A549 (cell line): ENCODE data around the gene FKBP15. TPM values are rescaled to one million over a fixed set of nuclear protein-coding genes. Genes with fewer than 3 reads are reported as not detected.

Experiments used
- ATAC-seq, 2 experiments: fragments of 200-7000 bp in 1 of 2; fragments of >200 bp in 1 of 2; cut with Nextera tagmentation in 1 of 2; cut with Tn5 transposase in 1 of 2; 3 replicates each; pipeline versions ENCODE4 v1.8.0 to v1.9.1; 2018 to 2020; ENCODE audit warnings: mild to moderate bottlenecking in 1 of 2, moderate library complexity in 1 of 2
- CTCF ChIA-PET: fragments of 300-600 bp; sonication (Branson Sonifier 250); formaldehyde crosslinking; extraction: SDS; loops from one replicate; lab custom pipeline; 2021; ENCODE audit warnings: antibody characterized with exemption, inconsistent platforms; lab: Yijun Ruan, JAX
- POLR2A ChIA-PET: fragments of 350-600 bp; formaldehyde crosslinking; extraction: SDS; loops from one replicate; lab custom pipeline; 2021; ENCODE audit warnings: antibody characterized with exemption, inconsistent platforms; lab: Yijun Ruan, JAX
- DNase-seq, 2 experiments: peaks; one replicate each; pipeline versions ENCODE4 v3.0.0 to v3.0.0-alpha.2; 2011 to 2016; ENCODE audit warnings: low read depth in 1 of 2, low spot score in 1 of 2
- FAIRE-seq: peaks from 2 replicates; lab custom pipeline; 2011; peaks lifted over from hg19 to GRCh38; lab: Jason Lieb, UNC
- H3K27ac ChIP-seq, 2 experiments: fragments of >200 bp; sonication (Bioruptor Twin); formaldehyde crosslinking; 3 replicates each; pipeline ENCODE4 v1.5.1; 2016 to 2017
- H3K4me1 ChIP-seq: fragments of >200 bp; sonication (Bioruptor Twin); formaldehyde crosslinking; 3 replicates; pipeline ENCODE4 v1.6.1; 2016
- H3K4me2 ChIP-seq: fragments of >200 bp; sonication (Bioruptor Twin); formaldehyde crosslinking; 3 replicates; pipeline ENCODE4 v1.6.1; 2016
- H3K4me3 ChIP-seq: fragments of >200 bp; sonication (Bioruptor Twin); formaldehyde crosslinking; 3 replicates; pipeline ENCODE4 v1.5.1; 2016
- H3K9me3 ChIP-seq: fragments of >200 bp; sonication (Bioruptor Twin); formaldehyde crosslinking; 3 replicates; pipeline ENCODE4 v1.6.1; 2016
- BHLHE40 ChIP-seq: IDR thresholded peaks from 2 replicates; pipeline ENCODE4 v1.6.1; 2012; ENCODE audit warnings: low read depth, low read length, inconsistent platforms
- CBX2 ChIP-seq: fragments of 200-600 bp; sonication (generic); IDR thresholded peaks from 2 replicates; pipeline ENCODE4 v1.6.1; 2016; ENCODE audit warnings: low read depth, mild to moderate bottlenecking, borderline replicate concordance
- CEBPB ChIP-seq, 2 experiments: fragments of >200 bp in 1 of 2; sonication (Bioruptor Twin) in 1 of 2; formaldehyde crosslinking in 1 of 2; IDR thresholded peaks; 2 replicates each; pipeline ENCODE4 v1.6.1; 2012 to 2016
- CHD4 ChIP-seq: fragments of 200-600 bp; sonication (generic); IDR thresholded peaks from 2 replicates; pipeline ENCODE4 v1.6.1; 2016; ENCODE audit warnings: antibody characterized with exemption, mild to moderate bottlenecking, borderline replicate concordance
- FOSB ChIP-seq: fragments of 250-450 bp; sonication (Bioruptor Pico); IDR thresholded peaks from 2 replicates; pipeline ENCODE4 v1.5.0; 2020; ENCODE audit warnings: mild to moderate bottlenecking, moderate library complexity
- FOSL2 ChIP-seq, 2 experiments: fragments of 450-650 bp in 1 of 2; fragments of >200 bp in 1 of 2; sonication (Bioruptor Twin) in 1 of 2; formaldehyde crosslinking; IDR thresholded peaks; 2 replicates each; pipeline versions ENCODE4 v1.5.0 to v1.6.1; 2016 to 2020; ENCODE audit warnings: mild to moderate bottlenecking in 1 of 2, moderate library complexity in 1 of 2
- FOXS1 ChIP-seq: fragments of 250-450 bp; sonication (Bioruptor Pico); IDR thresholded peaks from 2 replicates; pipeline ENCODE4 v1.5.0; 2020; ENCODE audit warnings: mild to moderate bottlenecking, moderate library complexity
- GATA3 ChIP-seq: IDR thresholded peaks from 2 replicates; pipeline ENCODE4 v1.6.1; 2012; ENCODE audit warnings: borderline replicate concordance
- HEYL ChIP-seq: fragments of 250-450 bp; sonication (Bioruptor Pico); IDR thresholded peaks from 2 replicates; pipeline ENCODE4 v1.8.0; 2021; ENCODE audit warnings: mild to moderate bottlenecking, moderate library complexity
- HOXA7 ChIP-seq: fragments of 250-450 bp; sonication (Bioruptor Pico); IDR thresholded peaks from 2 replicates; pipeline ENCODE4 v1.5.0; 2020; ENCODE audit warnings: mild to moderate bottlenecking, moderate library complexity
- MAFK ChIP-seq: fragments of 450-650 bp; IDR thresholded peaks from 2 replicates; pipeline ENCODE4 v1.6.1; 2014; ENCODE audit not compliant: partially characterized antibody
- MYC ChIP-seq: IDR thresholded peaks from 2 replicates; pipeline ENCODE4 v1.6.1; 2012; ENCODE audit warnings: mild to moderate bottlenecking, inconsistent platforms, low read length, improper control_type of control experiment, borderline replicate concordance
- NFE2L2 ChIP-seq: fragments of 150-350 bp; conservative IDR thresholded peaks from 2 replicates; pipeline ENCODE4 v1.6.1; 2014; ENCODE audit warnings: low read length
- PHF8 ChIP-seq: fragments of 200-600 bp; sonication (generic); IDR thresholded peaks from 2 replicates; pipeline ENCODE4 v1.6.1; 2016; ENCODE audit warnings: low read depth, mild to moderate bottlenecking, antibody characterized with exemption, moderate library complexity, borderline replicate concordance
- RARB ChIP-seq: fragments of 250-450 bp; sonication (Bioruptor Pico); IDR thresholded peaks from 2 replicates; pipeline ENCODE4 v1.8.0; 2021; ENCODE audit warnings: mild to moderate bottlenecking, moderate library complexity
- RFX5 ChIP-seq: fragments of 450-650 bp; IDR thresholded peaks from 2 replicates; pipeline ENCODE4 v1.7.1; 2014; ENCODE audit warnings: antibody characterized with exemption, mild to moderate bottlenecking, moderate library complexity
- SMC3 ChIP-seq: fragments of >200 bp; sonication (Bioruptor Twin); formaldehyde crosslinking; IDR thresholded peaks from 3 replicates; pipeline ENCODE4 v1.6.1; 2018; ENCODE audit warnings: inconsistent platforms
- TFCP2L1 ChIP-seq: fragments of 250-450 bp; sonication (Bioruptor Pico); IDR thresholded peaks from 2 replicates; pipeline ENCODE4 v1.5.0; 2021; ENCODE audit warnings: mild to moderate bottlenecking
- USF2 ChIP-seq: fragments of 450-650 bp; IDR thresholded peaks from 2 replicates; pipeline ENCODE4 v1.6.1; 2014; ENCODE audit warnings: antibody characterized with exemption
- ZC3H11A ChIP-seq: fragments of 450-650 bp; IDR thresholded peaks from 2 replicates; pipeline ENCODE4 v1.6.1; 2014; ENCODE audit warnings: antibody characterized with exemption, mild to moderate bottlenecking
- WGBS: methylation state at CpG from one replicate; pipeline ENCODE4 v1.1.6; 2017; ENCODE audit errors: missing lambda C conversion rate; 5-methylcytosine and 5-hydroxymethylcytosine counted together
- polyA plus RNA-seq, 4 experiments: library from polyadenylated mRNA; depleted of rRNA in 3 of 4; stranded (reverse); fragments of >200 nt; fragmentation: RNase III in 1 of 4; extraction: RNeasy Plus Mini Kit Qiagen cat#74134 plus additional on column Dnase treatment in 1 of 4; gene quantifications; 2 replicates in 3 of 4; 3 replicates in 1 of 4; pipeline ENCODE4 v1.2.3, GENCODE V29; 2011 to 2017
- TF ChIP-seq, protein P1 (sequence below): fragments of >200 bp; sonication (Bioruptor Twin); formaldehyde crosslinking; IDR thresholded peaks from 3 replicates; pipeline ENCODE4 v1.6.1; 2016

FKBP15 gene
- polyA plus RNA-seq, 2 of the 4 experiments (the other 2 are of a cell fraction): 14.1 to 26.0 TPM

DNA sequence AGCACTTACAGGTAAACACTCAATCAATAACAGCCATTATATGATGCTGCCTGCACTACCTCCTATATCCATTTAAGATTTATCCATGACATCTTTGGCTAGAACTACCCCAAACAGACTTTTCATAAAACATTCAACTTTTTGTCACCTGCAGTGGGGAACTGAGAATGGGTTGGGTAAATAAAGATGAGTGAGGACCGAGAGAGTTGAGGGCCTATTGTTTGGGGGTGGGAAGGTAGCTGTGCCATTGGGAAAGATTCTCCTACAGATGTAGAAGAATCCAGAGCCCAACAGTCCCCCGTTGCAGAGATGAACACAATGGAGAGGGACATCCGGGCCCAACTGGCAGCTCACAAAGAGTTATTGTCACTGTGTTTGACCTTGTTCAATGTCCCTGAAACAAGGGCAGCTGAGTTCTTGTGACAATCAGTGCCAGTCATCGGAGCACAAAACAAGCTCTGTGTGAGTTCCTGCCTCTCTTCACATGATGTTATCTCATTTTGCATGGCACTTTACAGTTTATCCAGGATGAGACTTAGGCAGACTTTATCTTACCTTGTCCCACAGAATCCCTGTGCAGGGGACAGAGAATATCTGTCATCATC lies 81.8 kb downstream of the FKBP15 start:
- DNase-seq (no peak), ATAC-seq (no peak)
- no peaks in the 10 kb centered on the region for H3K4me1 ChIP-seq
- H3K4me3 ChIP-seq: no peak overlapping the region
- ChIA-PET CTCF (interaction anchor here (2.0 kb wide), 1 partner anchor 12 kb away, joined by 6 read pairs; the partner anchor contains the start of gene SLC31A2), POLR2A (no interaction called here)
- no peak overlapping the region for H3K27ac ChIP-seq
- TF ChIP-seq CHD4: no peak
- no peak for TF ChIP-seq MYC
- no peak for TF ChIP-seq RFX5
- TF ChIP-seq, protein P1, sequence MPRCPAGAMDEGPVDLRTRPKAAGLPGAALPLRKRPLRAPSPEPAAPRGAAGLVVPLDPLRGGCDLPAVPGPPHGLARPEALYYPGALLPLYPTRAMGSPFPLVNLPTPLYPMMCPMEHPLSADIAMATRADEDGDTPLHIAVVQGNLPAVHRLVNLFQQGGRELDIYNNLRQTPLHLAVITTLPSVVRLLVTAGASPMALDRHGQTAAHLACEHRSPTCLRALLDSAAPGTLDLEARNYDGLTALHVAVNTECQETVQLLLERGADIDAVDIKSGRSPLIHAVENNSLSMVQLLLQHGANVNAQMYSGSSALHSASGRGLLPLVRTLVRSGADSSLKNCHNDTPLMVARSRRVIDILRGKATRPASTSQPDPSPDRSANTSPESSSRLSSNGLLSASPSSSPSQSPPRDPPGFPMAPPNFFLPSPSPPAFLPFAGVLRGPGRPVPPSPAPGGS: no peak
- TF ChIP-seq, all 56 proteins: peak for 0
- 17% methylated on average over 4 of the region's 4 CpGs for WGBS
- no peak for FAIRE-seq
- Histone ChIP-seq H3K9me3 (0 out of 3 replicates have a peak, but pooled peaks cover 3% of the 10 kb centered on the region), H3K4me2 (no peak overlapping the region)

GRCh38 chr9:113138760-113139159 lies 82.3 kb downstream of the FKBP15 start:
- POLR2A ChIA-PET: no interaction called here
- Histone ChIP-seq H3K27ac (no peak overlapping the region), H3K4me3 (no peak overlapping the region), H3K4me2 (no peak overlapping the region), H3K4me1 (no peaks in the 10 kb centered on the region), H3K9me3 (0 out of 3 replicates have a peak, but pooled peaks cover 3% of the 10 kb centered on the region)
- CTCF ChIA-PET: interaction anchor here (2.0 kb wide), 1 partner anchor 12 kb away, joined by 6 read pairs; the partner anchor contains the start of gene SLC31A2
- FAIRE-seq (no peak), ATAC-seq (no peak), DNase-seq (no peak)
- TF ChIP-seq GATA3 (no peak), PHF8 (no peak), HEYL (CRISPR knock-in tag) (no peak), MAFK (no peak), USF2 (no peak), CBX2 (no peak), ZC3H11A (no peak), TFCP2L1 (no peak), FOXS1 (CRISPR knock-in tag) (no peak), CEBPB (IDR thresholded peaks at IDR 0.05) (no peak), FOSL2 (IDR thresholded peaks at IDR 0.05) (no peak), FOSL2 (CRISPR knock-in tag; IDR thresholded peaks at IDR 0.05) (no peak), BHLHE40 (no peak), RARB (CRISPR knock-in tag) (no peak), SMC3 (no peak), RFX5 (no peak), HOXA7 (CRISPR knock-in tag) (no peak), NFE2L2 (no peak), FOSB (CRISPR knock-in tag) (no peak)
- 13% methylated on average over 3 of the region's 3 CpGs for WGBS
